Glomerular visceral epithelial cell (primary cell): Measurements from ENCODE around the gene WFDC1.
"Not testable (repeated sequence)": the region's sequence is repeated elsewhere in the genome, so short reads cannot be mapped to it uniquely, and the experiment has no call there.

Experiments
- DNase-seq: peaks from one replicate; pipeline ENCODE4 v3.0.0-alpha.2; 2016; ENCODE audit errors: extremely low spot score

The WFDC1 gene

DNA sequence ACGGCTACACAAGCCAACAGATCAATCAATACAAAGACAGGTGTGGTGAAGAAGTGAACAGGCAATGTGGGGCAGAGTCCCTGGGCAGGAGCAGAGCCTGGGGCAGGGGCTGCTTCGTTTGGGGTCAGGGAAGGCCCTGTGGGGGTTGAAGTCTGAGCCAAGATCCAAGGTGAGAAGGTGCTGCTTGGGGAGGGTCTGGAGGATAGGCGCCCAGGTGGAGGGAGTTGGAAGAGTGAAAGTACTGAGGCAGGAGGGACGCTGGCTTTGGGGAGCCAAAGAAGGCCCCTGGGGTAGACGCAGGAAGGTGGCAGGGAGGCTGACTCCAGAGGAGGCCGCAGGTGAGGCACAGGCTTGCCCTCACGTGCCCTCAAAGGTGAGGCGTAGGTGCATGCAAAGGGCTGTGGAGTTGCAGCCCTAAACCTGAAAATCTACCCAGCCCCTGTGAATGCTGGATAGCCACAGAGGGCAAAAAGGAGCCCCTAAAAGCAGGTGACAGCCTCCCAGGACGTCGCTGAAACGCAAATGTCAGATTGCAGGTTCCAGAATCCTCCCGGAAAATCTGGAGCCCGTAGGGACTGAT lies 33.3 kb downstream of the WFDC1 start:
- DNase-seq, result no peak

DNA sequence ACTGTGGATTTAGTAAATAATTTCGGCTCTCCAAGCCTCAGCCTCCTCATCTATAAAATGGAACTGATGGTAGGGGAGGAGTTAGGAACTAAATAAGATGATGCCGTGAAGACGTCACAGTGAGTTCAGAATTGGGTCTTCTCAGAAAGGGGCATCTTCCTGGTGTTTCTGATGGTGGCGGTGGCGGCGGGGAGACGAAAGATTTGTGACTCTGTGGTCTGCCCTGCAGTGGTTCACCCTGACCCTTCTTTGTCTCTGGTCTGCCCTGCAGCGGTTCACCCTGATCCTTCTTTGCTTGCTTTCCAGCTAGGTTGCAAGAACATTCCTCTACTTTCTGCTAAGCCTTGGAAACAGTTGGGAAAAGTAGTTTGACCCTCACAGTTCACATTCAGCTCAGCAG lies 34.3 kb downstream of the WFDC1 start:
- DNase-seq, result no peak

- no peak for DNase-seq
These were observed 35.4 kb downstream of the WFDC1 start for GRCh38 chr16:84329843-84330684.

- DNase-seq, result no peak
These were observed 36.0 kb downstream of the WFDC1 start for GRCh38 chr16:84330685-84331050.

- DNase-seq, result no peak
These were observed 37.5 kb downstream of the WFDC1 start for GRCh38 chr16:84331998-84332780.

DNA sequence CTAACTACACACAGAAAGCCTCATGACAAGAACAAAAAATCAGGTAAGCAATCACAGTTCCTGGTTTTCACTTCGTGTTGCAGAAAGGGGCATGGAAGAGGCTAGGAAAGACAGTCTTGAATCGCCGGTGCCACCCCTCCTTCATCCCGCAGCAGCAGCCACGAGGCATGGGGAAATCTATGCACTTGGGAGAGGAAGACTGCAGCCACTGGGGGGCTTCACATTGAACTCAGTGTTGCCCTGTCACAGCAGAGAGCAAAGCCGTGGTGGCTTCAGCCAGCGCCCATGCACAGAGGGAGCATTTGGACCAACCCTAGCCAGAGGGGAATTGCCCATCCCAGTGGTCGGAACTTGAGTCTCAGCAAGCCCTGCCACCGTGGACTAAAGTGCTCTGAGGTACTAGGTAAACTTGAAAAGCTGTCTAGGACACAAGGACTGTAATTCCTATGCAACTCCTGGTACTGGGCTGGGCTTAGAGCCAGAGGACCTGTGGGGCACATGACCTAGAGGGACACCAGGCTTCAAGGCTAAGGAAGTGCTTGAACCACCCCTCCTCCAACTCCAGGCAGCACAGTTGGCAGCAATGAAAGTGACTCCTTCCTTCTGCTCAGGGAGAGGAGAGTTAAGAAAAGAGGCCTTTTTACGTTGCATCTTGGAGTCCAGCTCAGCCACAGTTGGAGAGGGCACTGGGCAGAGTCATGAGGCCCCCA lies 38.5 kb downstream of the WFDC1 start:
- no peak for DNase-seq

DNA sequence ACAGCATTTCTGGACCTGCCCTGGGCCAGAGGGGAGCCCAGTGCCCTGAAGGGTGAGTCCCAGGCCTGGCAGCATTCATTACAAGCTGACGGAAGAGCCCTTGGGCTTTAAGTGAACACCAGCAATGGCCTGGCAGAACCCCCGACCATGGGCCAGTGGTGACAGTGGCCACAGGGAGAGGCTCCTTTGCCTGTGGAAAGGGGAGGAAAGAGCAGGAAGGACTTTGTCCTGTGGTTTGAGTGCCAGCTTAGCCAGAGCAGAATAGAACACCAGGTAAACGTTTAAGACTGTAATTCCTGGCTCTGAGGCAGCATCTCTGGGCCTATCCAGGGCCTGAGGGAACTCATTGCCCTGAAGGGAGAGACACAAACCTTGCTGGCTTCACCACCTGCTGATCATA lies 39.4 kb downstream of the WFDC1 start:
- no peak for DNase-seq

DNA sequence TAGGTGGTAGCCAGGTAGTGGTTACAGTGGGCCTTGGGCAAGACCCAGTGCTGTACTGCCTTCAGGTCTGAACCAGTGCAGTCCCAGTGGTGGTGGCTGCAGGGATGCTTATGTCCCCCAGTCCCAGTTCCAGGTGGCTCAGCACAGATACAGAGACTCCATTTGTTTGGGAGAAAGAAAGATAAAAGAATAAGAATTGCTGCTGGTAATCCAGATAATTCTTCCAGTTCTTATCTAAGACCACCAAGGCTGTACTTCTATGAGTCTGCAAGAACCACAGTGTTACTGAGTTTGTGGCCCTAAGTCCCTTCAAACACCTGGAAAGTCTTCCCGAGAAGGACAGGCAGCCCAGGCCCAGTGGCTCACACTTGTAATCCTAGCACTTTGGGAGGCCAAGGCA lies 39.8 kb downstream of the WFDC1 start:
- no peak for DNase-seq

- DNase-seq, result not testable (repeated sequence)
These were observed 42.6 kb downstream of the WFDC1 start for GRCh38 chr16:84337236-84337635.

DNA sequence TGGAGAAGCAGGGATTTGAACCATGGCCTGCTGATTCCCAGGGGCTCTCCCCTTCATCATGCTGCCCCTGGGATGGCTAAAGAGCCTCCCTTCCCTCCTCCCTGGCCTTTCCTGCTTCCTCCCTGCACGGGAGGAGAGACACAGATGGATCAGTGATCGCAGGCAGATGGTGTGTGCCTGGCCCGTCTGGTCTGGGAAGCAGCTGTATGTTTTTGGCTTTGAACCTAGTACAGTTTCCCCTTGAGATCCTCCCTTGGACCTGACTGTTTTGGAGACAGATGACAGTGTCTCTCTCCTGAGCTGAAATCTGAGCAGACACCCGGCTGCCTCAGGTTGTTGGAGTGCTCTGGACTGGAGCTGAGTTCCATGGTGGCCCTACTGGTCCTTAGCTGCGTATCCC lies 44.6 kb downstream of the WFDC1 start:
- no peak for DNase-seq

- no peak for DNase-seq
These were observed 45.1 kb downstream of the WFDC1 start for GRCh38 chr16:84339766-84340165.

DNA sequence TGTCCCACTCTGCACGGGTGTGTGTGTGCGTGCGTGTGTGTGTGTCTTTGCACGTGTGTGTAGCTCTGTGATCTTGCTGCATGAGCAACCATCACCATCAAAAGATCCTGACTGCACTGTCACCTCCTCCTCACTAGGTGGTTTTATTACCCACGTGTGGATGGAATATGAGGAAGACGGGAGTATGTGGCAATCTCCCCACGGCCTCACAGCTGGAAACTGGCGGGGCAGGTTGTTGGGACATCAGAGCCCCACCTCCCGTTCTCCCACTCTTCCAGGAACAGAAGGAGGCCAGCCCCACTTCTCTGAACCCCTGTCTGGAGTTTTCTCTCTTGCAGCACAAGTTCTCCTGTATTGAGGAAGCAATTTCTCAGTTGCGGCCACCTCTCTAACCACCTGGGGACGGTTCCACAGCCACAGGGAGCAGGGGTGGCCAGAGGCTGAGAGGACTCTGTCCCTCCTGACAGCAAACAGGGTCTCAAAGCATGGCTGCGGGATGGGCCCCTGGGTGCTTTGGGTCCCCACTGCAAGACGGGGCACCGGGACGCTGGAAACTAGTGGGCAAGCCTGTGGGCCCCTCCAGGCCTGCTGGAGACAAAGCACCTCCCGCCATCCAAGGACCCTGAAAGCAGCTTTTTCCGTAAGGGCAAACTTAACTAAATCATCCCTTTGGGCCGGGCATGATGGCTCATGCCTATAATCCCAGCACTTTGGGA lies 45.8 kb downstream of the WFDC1 start:
- DNase-seq, result no peak

GRCh38 chr16:84341528-84342295 lies 47.0 kb downstream of the WFDC1 start:
- no peak for DNase-seq

GRCh38 chr16:84343800-84344199 lies 49.1 kb downstream of the WFDC1 start:
- not testable (repeated sequence) for DNase-seq

DNA sequence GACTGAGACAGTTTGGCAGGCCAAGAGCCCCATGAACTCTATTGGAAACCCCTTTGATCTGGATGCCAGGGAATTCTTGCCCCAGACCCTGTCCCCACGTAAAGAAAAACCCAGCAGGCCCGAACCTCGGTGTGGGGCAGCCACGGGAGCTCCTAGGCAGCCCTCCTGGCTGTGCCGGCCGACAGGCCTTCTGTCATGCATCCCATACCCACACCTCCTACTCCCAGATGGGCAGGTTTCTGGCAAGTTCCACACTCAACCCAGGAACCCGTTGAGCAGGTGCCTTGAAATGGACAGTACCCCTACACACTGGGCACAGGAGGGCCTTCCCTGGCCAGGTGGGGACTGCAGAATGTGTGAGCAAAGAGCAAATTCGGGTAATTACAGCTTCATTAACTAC lies 50.1 kb downstream of the WFDC1 start:
- no peak for DNase-seq

- DNase-seq, result no peak
These were observed 52.5 kb downstream of the WFDC1 start for GRCh38 chr16:84347161-84347560.

GRCh38 chr16:84348386-84348888 lies 53.8 kb downstream of the WFDC1 start:
- no peak for DNase-seq

DNA sequence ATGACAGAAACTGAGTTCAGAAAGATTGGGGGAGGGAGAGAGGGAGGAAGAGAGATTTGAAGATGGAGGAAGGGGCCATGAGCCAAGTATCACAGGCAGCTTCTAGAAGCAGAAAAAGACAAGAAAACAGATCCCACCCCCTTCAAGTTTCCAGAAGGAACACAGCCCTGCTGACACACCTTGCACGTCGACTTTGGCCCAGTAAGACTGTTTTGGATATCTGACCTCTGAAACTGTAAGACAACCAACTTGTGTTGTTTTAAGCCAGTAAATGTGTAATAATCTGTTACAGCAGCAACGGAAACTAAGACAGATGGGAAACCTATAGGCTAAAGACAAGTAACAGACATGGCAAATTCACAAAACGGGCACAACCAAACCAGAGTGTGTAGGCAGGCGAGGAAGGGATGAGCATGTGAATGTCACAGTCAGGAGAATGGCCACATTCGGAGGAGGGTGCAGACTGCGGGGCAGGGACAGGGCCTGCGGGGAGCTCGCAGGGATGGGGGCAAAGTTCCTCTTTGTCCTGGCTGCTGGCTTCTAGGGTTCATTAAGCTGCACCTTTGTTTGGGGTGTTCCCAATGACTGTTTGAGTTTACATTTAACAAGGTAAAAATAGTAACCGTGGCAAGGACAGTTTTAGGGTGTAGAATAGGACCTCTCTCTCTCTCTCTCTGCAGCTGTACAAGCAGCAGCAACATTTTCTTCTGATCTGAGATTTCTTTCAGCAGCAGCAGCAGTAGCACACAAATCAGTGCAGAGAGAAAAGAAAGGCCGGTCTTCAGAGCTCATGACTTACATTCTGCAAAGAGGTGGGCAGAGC lies 55.4 kb downstream of the WFDC1 start:
- DNase-seq, result no peak

GRCh38 chr16:84350685-84351400 lies 56.2 kb downstream of the WFDC1 start:
- no peak for DNase-seq
